ENCODE data around the gene PRTG. TPM values are rescaled to one million over a fixed set of nuclear protein-coding genes. Genes with fewer than 3 reads are reported as not detected.
"Not testable (repeated sequence)": the region's sequence is repeated elsewhere in the genome, so short reads cannot be mapped to it uniquely, and the experiment has no call there.

The PRTG gene
- total RNA-seq, 1 donor from 2014 or later: 19.4 TPM

DNA sequence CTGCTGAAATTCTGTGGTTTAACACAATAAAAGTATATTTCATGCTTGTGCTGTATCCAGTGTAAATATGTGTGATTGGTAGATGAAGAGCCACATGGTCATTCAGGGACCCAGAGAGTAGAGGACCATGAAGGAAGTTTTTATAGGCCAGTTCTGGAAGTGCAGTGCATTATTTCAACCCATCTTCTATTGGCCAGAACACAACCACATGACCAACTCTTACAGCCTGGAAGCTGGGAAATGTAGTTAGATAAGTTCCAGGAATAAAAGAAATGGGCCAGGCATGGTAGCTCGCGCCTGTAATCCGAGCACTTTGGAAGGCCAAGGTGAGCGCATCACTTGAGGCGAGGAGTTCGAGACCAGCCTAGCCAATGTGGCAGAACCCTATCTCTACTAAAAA is 21.4 kb upstream of the PRTG start:
- no peaks in the 10 kb centered on the region for H3K36me3 Mint-ChIP-seq (ENCODE audit: unreplicated experiment)
- H3K4me3 Mint-ChIP-seq (ENCODE audit: unreplicated experiment): no peak overlapping the region
- no peak overlapping the region for H3K27ac Mint-ChIP-seq (ENCODE audit: unreplicated experiment)

DNA sequence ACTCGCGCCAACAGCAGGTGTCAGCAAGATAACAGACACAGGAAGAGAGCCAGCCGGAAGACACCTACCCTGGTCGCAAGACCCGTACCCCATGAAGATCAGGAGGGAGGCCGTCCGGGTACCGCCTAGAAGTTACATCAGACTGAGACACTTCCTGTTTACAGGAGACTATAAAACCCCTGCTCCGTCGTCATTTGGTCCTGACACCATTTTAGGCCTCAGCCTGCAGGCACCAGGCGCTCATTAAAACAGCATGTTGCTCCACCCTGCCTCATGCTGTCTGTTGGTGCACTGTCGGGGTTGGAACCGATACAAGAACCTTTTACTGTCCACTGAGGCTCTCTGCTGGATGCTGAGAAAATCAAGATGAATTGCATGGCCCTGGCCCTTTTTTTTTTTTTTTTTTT is 15.6 kb upstream of the PRTG start:
- H3K4me3 Mint-ChIP-seq (ENCODE audit: unreplicated experiment): no peak overlapping the region
- no peaks in the 10 kb centered on the region for H3K9me3 Mint-ChIP-seq (ENCODE audit: unreplicated experiment)
- H3K4me1 Mint-ChIP-seq (ENCODE audit: low read depth, unreplicated experiment): peaks cover 2% of the 10 kb centered on the region
- H3K27ac Mint-ChIP-seq (ENCODE audit: unreplicated experiment): no peak overlapping the region
- TF ChIP-seq, protein P1, sequence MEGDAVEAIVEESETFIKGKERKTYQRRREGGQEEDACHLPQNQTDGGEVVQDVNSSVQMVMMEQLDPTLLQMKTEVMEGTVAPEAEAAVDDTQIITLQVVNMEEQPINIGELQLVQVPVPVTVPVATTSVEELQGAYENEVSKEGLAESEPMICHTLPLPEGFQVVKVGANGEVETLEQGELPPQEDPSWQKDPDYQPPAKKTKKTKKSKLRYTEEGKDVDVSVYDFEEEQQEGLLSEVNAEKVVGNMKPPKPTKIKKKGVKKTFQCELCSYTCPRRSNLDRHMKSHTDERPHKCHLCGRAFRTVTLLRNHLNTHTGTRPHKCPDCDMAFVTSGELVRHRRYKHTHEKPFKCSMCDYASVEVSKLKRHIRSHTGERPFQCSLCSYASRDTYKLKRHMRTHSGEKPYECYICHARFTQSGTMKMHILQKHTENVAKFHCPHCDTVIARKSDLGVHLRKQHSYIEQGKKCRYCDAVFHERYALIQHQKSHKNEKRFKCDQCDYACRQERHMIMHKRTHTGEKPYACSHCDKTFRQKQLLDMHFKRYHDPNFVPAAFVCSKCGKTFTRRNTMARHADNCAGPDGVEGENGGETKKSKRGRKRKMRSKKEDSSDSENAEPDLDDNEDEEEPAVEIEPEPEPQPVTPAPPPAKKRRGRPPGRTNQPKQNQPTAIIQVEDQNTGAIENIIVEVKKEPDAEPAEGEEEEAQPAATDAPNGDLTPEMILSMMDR (IDR thresholded peaks at IDR 0.05; ENCODE audit: partially characterized antibody, unreplicated experiment): no peak
- H3K36me3 Mint-ChIP-seq (ENCODE audit: unreplicated experiment): no peaks in the 10 kb centered on the region
- H3K27me3 Mint-ChIP-seq (ENCODE audit: unreplicated experiment): peaks cover 3% of the 10 kb centered on the region
- peak; percentile 32 for DNase-seq

More for the DNA sequence above, 21.4 kb upstream of the PRTG start:
- Mint-ChIP-seq H3K27me3 (ENCODE audit: unreplicated experiment) (no peaks in the 10 kb centered on the region), H3K4me1 (ENCODE audit: low read depth, unreplicated experiment) (no peaks in the 10 kb centered on the region), H3K9me3 (ENCODE audit: unreplicated experiment) (no peaks in the 10 kb centered on the region)
- DNase-seq: no peak
- TF ChIP-seq, protein P1 (IDR thresholded peaks at IDR 0.05; ENCODE audit: partially characterized antibody, unreplicated experiment): no peak

DNA sequence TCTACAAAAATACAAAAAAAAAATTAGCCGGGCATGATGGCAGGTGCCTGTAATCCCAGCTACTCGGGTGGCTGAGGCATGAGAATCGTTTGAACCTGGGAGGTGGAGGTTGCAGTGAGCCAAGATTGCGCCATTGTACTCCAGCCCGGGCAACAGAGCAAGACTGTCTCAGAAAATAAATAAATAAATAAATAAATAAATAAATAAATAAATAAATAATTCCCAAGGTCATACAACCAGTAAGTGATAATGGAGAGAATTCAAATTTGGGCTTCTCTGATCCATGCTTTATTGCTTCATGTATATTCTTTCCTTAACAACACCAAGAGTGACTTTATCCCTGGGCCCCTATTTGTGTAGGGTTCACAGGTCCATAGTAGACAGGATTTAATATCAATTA is 10.5 kb upstream of the PRTG start:
- H3K4me1 Mint-ChIP-seq (ENCODE audit: low read depth, unreplicated experiment); H3K9me3 Mint-ChIP-seq (ENCODE audit: unreplicated experiment); H3K36me3 Mint-ChIP-seq (ENCODE audit: unreplicated experiment); H3K27ac Mint-ChIP-seq (ENCODE audit: unreplicated experiment); H3K4me3 Mint-ChIP-seq (ENCODE audit: unreplicated experiment); DNase-seq; H3K27me3 Mint-ChIP-seq (ENCODE audit: unreplicated experiment): not testable (repeated sequence)

DNA sequence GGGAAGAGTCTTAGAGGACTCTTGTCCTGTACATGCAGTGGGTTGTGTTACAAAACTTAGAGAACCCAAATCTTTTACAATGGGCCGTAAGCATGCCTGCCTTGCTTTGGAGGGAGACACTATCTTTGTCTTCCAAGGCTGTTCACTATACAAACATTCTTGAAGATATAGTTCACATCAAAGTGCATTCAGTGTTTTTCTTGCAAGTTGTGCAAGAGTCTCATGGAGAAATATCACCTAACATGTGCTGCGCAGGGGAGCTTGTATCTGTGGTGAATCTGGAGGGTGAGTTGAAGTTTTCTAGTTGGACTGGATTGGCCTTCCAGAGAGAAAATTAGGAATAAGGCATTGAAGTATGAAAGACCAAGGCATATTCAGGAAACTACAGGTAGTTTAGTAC is 7.8 kb upstream of the PRTG start:
- no peak for DNase-seq
- TF ChIP-seq, protein P1 (IDR thresholded peaks at IDR 0.05; ENCODE audit: partially characterized antibody, unreplicated experiment): no peak
- no peak overlapping the region for H3K4me3 Mint-ChIP-seq (ENCODE audit: unreplicated experiment)
- no peaks in the 10 kb centered on the region for H3K36me3 Mint-ChIP-seq (ENCODE audit: unreplicated experiment)
- peaks cover 2% of the 10 kb centered on the region for H3K9me3 Mint-ChIP-seq (ENCODE audit: unreplicated experiment)
- H3K27ac Mint-ChIP-seq (ENCODE audit: unreplicated experiment): no peak overlapping the region
- H3K4me1 Mint-ChIP-seq (ENCODE audit: low read depth, unreplicated experiment): no peaks in the 10 kb centered on the region
- H3K27me3 Mint-ChIP-seq (ENCODE audit: unreplicated experiment): no peaks in the 10 kb centered on the region

DNA sequence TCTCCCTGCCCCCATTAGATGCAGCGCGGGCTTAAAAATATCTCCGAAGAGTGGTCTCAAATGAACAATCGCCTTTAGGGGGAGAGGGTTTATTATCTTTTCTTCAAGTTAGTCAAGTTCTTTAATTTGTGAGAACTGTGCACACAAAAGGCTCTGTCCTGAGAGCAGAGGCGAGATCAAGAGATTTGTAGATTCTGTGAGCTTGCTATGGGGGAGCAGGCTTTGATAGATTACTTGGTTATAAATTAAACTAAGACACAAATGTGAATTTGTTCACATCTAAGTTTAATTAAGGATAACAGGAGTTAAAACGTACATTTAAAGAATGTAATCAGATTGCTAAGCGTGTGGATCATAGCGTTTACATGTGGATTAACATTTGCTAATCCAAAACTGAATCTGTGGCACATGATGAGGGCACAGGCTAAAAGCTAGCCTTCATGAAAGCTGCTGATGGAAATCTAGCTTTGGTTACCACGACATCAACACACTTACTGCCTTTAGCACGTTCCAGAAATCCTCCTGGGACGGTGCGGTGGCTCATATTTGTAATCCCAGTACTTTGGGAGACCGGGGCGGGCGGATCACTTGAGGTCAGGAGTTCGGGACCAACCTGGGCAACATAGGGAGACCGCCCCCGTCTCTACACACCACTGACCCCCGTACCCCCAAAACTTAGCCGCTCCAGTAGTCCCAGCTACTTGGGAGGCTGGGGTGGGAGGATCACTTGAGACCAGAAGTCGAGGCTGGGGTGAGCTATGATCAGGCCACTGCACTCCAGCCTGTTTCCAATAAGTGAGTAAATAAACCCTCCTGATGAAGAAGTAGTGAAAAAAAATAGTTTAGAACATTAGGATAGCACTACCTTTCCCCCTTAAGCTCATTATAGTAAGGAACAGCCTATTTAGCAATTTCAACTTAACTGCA is 1.0 kb upstream of the PRTG start:
- DNase-seq: peak; percentile 57
- peak overlapping the region; percentile 89 for H3K4me3 Mint-ChIP-seq (ENCODE audit: unreplicated experiment)
- H3K36me3 Mint-ChIP-seq (ENCODE audit: unreplicated experiment): no peaks in the 10 kb centered on the region
- TF ChIP-seq, protein P1 (IDR thresholded peaks at IDR 0.05; ENCODE audit: partially characterized antibody, unreplicated experiment): no peak
- H3K9me3 Mint-ChIP-seq (ENCODE audit: unreplicated experiment): peaks cover 5% of the 10 kb centered on the region
- H3K27ac Mint-ChIP-seq (ENCODE audit: unreplicated experiment): peak overlapping the region; percentile 79
- H3K4me1 Mint-ChIP-seq (ENCODE audit: low read depth, unreplicated experiment): peaks cover 3% of the 10 kb centered on the region
- H3K27me3 Mint-ChIP-seq (ENCODE audit: unreplicated experiment): no peaks in the 10 kb centered on the region

Data from glutamatergic neuron (in vitro differentiated cells).